Activated CD8-positive, alpha-beta memory T cell treated with anti-CD3 and anti-CD28 coated beads for 36 hours (primary cell): ENCODE measurements around the gene COPS7A. TPM values are rescaled to one million over a fixed set of nuclear protein-coding genes. Genes with fewer than 3 reads are reported as not detected.

Source experiments
- total RNA-seq, 2 experiments: library from RNA; stranded (reverse); gene quantifications; one replicate each; pipeline ENCODE4 v1.2.3, GENCODE V29; 2021

Gene COPS7A
- total RNA-seq, 2 experiments from 2014 or later, result 43.5 to 46.1 TPM

Other genes with a start within 250 kb of the COPS7A start
- 100 to 1,000 TPM; 313 to 315 TPM for gene MRPL51, start 230.8 kb upstream of the COPS7A start, total RNA-seq
- 100 to 1,000 TPM; 120 to 121 TPM for gene NCAPD2, start 229.9 kb upstream of the COPS7A start, total RNA-seq
- gene GAPDH, start 189.5 kb upstream of the COPS7A start, total RNA-seq, result 1,000 to 10,000 TPM; 8,536 to 8,736 TPM
- gene IFFO1, start 168.0 kb upstream of the COPS7A start, total RNA-seq, result 10 to 100 TPM; 11.2 to 12.8 TPM
- 100 to 1,000 TPM; 157 to 160 TPM for gene NOP2, start 155.8 kb upstream of the COPS7A start, total RNA-seq
- gene CHD4, start 116.7 kb upstream of the COPS7A start, total RNA-seq, result 100 to 1,000 TPM; 276 to 283 TPM
- gene LPAR5, start 88.1 kb upstream of the COPS7A start, total RNA-seq, result 1 to 10 TPM; 8.3 to 9.0 TPM
- under 1 TPM; 0.88 to 0.95 TPM for gene ACRBP, start 76.6 kb upstream of the COPS7A start, total RNA-seq
- 10 to 100 TPM; 10.8 to 13.3 TPM for gene ING4, start 60.9 kb upstream of the COPS7A start, total RNA-seq
- 10 to 100 TPM; 59.3 to 59.8 TPM for gene ZNF384, start 34.7 kb upstream of the COPS7A start, total RNA-seq
- gene PIANP, start 23.2 kb upstream of the COPS7A start, total RNA-seq, result under 1 TPM; 0.55 to 0.80 TPM
- gene MLF2, start 29.1 kb downstream of the COPS7A start, total RNA-seq, result 100 to 1,000 TPM; 144 to 150 TPM
- 10 to 100 TPM; 87.1 to 97.7 TPM for gene PTMS, start 42.3 kb downstream of the COPS7A start, total RNA-seq
- gene LAG3, start 48.5 kb downstream of the COPS7A start, total RNA-seq, result 100 to 1,000 TPM; 324 to 331 TPM
- gene CD4, start 65.5 kb downstream of the COPS7A start, total RNA-seq, result 1 to 10 TPM; 1.4 to 1.6 TPM
- gene GPR162, start 97.8 kb downstream of the COPS7A start, total RNA-seq, result under 1 TPM; 0.21 to 0.44 TPM
- gene P3H3, start 104.4 kb downstream of the COPS7A start, total RNA-seq, result 1 to 10 TPM; 1.8 TPM
- under 1 TPM; 0.32 to 0.63 TPM for gene GNB3, start 116.9 kb downstream of the COPS7A start, total RNA-seq
- 10 to 100 TPM; 50.0 to 53.1 TPM for gene CDCA3, start 127.2 kb downstream of the COPS7A start, total RNA-seq
- gene USP5, start 128.1 kb downstream of the COPS7A start, total RNA-seq, result 100 to 1,000 TPM; 151 to 152 TPM
- 1,000 to 10,000 TPM; 1,928 to 1,984 TPM for gene TPI1, start 143.5 kb downstream of the COPS7A start, total RNA-seq
- gene SPSB2, start 149.3 kb downstream of the COPS7A start, total RNA-seq, result 1 to 10 TPM; 3.3 to 4.6 TPM
- gene LRRC23, start 180.8 kb downstream of the COPS7A start, total RNA-seq, result 1 to 10 TPM; 3.1 to 6.0 TPM
- gene ENO2, start 190.5 kb downstream of the COPS7A start, total RNA-seq, result 100 to 1,000 TPM; 171 to 175 TPM
- gene ATN1, start 203.9 kb downstream of the COPS7A start, total RNA-seq, result 10 to 100 TPM; 44.1 to 44.3 TPM
- gene RNU7-1, start 219.8 kb downstream of the COPS7A start, total RNA-seq, result not detected
- 100 to 1,000 TPM; 234 to 239 TPM for gene C12orf57, start 220.0 kb downstream of the COPS7A start, total RNA-seq
- gene PTPN6, start 227.3 kb downstream of the COPS7A start, total RNA-seq, result 100 to 1,000 TPM; 436 to 441 TPM
- gene PHB2, start 246.6 kb downstream of the COPS7A start, total RNA-seq, result 100 to 1,000 TPM; 509 to 511 TPM
- gene EMG1, start 246.9 kb downstream of the COPS7A start, total RNA-seq, result 100 to 1,000 TPM; 152 to 162 TPM